ENCODE results near the gene ZNF341.

The ZNF341 gene

GRCh38 chr20:33796263-33796906 is 64.6 kb downstream of the ZNF341 start:
- no peak for DNase-seq (ENCODE audit: low read depth)

DNA sequence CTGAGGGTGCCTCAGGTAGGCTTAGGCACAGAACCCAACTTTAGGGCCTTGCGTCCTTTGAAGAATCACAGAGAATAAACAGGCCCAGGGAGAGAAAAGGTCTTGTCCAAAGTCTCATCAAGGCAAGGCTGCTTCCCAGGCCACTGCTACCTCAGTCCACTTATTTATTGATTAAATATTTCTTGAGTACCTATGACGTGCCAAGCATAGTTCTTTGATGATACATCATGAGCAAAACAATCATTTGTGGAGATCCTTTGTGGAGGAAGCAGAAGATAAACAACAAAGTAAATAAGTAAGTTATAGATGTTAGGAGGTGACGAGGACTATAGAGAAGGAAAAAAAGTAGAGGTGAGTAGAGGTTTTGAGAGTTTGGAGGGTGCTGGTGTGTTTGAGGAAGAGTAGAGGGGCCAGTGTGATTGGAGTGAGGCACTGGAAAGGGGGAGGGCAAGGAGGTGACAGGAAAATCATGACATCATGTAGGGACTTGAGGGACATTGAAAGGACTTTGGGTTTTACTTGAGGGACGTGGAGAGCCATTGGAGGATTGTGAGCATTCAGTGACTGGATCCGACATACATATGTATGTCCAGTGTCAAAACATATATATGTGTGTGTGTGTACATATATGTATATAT is 65.2 kb downstream of the ZNF341 start:
- DNase-seq (ENCODE audit: low read depth), result no peak

DNA sequence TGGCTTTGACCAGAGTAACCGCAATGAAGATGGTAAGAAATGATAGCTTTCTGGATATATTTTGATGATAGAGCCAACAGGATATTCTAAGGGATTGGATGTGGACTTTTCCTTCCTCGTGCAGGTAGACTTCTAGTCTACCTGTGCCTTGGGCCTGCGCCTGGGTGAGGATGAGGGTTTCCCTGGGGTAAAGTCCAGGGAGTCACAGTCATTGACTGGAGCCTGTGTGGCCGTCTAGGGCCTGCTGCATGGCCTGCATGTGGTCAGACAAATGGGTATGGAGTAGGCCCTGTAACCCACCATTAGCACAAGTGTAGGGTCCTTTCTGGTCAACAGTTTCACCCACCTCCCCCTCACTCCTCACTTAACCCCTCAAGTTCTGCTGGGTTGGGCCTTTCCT is 66.6 kb downstream of the ZNF341 start:
- no peak for DNase-seq (ENCODE audit: low read depth)

GRCh38 chr20:33803921-33804337 is 72.1 kb downstream of the ZNF341 start:
- DNase-seq (ENCODE audit: low read depth), result no peak

GRCh38 chr20:33808388-33808787 is 76.6 kb downstream of the ZNF341 start:
- no peak for DNase-seq (ENCODE audit: low read depth)

DNA sequence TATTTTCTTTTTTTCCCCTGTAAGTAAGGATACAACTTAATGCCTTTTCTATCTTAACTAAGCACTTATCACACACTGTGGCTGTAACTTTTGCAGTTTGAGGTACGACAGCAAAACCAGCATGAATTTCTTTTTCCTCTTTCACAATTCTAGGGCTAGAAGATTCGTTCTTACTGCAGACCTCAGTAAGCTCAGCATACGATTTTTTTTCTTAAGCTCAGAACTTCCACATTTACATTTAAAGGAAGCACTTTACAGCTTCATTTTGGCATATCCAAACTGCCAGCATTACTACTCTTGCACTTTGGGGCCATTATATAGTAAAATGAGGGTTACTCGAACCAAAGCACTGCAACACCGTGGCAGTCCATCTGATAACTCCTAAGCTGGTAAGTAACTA is 78.5 kb downstream of the ZNF341 start:
- DNase-seq (ENCODE audit: low read depth), result no peak

GRCh38 chr20:33810885-33811775 is 79.3 kb downstream of the ZNF341 start, which contains the start of gene CHMP4B:
Gene CHMP4B (plus strand): TSS chr20:33811348. CDS start chr20:33811469, 121 bp downstream.
- DNase-seq (ENCODE audit: low read depth), result peak; percentile 96

DNA sequence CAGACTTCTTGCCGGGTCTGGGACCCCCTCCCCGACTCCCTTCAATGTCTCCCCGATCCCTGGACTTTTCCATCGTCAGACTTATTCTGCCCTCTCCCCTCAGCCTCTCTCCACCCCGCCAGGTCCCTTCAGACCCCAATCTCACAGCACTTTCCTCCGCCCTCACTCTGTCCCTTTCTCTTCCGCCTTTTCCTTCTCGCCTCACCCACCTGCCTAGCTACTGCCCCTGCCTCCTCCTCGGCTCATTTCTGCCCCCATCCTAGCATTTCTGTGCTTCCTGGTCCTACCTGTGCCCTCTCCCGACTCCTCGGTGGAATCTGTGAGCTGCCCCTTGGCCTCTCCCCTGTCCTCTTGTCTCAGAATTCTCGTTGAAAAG is 80.0 kb downstream of the ZNF341 start:
- peak; percentile 8 for DNase-seq (ENCODE audit: low read depth)

- peak; percentile 36 for DNase-seq (ENCODE audit: low read depth)
Observed at GRCh38 chr20:33812152-33812849, 80.5 kb downstream of the ZNF341 start.

DNA sequence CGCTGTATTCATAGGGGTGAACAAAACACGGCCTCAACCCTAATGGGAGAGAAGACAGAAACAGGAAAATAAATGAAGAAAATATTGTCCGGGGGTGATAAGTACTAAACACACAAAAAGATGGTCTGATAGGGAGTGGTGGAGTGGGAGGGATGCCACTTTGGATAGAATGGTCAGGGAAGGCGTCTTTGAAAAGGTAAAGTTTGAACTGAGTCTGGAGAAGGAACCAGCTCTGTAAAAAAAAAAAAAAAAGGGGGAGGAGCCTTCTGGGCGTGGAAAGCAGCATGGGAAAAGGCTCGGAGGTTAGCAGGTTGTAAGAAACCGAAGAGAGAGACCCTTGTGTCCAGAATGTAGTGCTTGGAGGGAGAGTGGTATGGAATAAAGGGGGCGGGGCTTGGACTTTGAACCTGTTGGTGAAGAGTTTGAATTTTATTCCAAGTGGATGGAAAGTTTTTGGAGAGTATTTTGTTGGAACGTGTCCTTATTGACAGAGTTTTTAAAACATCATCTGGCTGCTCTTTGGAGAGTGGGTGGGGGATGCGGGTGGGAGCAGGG is 81.2 kb downstream of the ZNF341 start:
- DNase-seq (ENCODE audit: low read depth), result no peak

- peak; percentile 3 for DNase-seq (ENCODE audit: low read depth)
Observed at GRCh38 chr20:33814238-33814712, 82.5 kb downstream of the ZNF341 start.

- no peak for DNase-seq (ENCODE audit: low read depth)
Observed at GRCh38 chr20:33815671-33816070, 83.9 kb downstream of the ZNF341 start.

DNA sequence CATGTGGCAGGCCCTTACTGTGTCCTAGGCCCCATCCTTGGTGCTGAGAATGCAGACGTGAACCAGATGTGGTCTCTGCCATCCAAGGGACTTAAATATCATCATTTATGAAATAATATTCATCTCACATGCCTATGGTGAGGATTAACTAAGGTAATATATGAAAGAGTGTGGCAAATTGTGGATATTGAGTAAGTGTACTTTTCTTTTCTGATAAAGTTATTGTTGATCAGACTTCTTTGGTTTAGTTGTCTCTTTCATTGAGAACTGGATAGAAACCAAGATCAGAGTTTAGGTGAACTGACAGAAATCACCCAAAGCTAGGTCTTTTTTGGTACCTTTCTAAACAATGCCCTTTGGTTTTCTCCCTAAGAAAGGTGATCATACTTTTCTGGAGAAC is 84.4 kb downstream of the ZNF341 start:
- no peak for DNase-seq (ENCODE audit: low read depth)

DNA sequence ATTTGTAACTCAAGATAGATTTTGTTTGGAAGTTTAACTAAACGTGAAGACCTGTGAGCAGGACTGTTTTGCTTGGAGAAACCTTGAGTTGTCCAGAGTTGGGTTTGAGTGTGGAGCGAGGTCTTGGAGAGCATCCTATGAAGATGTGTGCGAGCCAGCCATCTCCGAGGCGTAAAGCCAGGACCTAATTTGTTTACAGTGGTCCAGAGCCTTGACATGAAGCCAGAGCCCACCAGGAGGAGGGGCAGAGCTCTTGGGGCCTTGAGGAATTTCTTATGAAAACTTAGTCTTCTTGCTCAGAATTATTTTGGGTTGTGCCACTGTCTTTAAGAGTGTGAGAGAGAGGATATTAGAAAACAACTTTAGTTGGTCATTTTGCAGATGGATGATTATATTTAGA is 85.6 kb downstream of the ZNF341 start:
- no peak for DNase-seq (ENCODE audit: low read depth)

GRCh38 chr20:33819456-33819855 is 87.7 kb downstream of the ZNF341 start:
- DNase-seq (ENCODE audit: low read depth), result no peak

DNA sequence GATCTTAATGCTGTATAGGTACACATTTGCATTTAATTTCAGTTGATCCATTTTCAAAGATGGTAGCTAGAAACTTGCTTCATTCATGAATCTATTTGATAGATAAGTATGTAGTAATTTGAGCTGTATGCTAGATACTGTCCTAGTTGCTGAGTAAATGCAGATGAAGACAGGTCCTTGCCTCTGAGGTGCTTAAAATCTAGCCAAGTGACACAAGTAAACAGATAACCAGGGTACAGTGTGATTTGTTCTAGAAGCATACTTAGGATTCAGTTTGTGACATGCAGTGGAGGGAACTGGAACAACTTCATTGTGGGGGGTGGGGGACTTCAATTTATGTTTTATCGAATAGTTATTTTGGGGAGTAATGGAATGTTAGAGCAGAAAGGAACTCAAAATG is 88.6 kb downstream of the ZNF341 start:
- DNase-seq (ENCODE audit: low read depth), result no peak

DNA sequence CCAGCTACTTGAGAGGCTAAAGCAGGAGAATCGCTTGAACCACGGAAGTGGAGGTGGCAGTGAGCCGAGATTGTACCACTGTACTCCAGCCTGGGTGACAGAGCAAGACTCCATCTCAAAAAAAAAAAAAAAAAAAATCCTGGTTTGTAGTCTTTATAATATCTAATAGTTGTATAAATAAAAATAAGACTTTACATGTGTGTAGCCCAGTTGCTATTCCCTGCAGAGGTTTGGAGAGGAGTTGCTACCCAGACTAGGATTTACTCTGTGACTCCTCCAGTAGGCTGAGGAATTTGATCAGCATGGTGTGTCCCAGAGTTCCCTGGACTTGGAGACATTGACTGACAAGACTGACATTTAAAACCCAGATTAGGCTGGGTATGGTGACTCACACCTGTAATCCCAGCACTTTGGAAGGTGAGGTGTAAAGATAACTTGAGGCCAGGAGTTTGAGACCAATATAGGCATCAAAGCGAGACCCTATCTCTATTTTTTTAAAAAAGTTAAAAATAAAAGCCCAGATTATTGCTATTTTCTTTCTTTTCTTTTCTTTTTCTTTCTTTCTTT is 89.6 kb downstream of the ZNF341 start:
- no peak for DNase-seq (ENCODE audit: low read depth)

DNA sequence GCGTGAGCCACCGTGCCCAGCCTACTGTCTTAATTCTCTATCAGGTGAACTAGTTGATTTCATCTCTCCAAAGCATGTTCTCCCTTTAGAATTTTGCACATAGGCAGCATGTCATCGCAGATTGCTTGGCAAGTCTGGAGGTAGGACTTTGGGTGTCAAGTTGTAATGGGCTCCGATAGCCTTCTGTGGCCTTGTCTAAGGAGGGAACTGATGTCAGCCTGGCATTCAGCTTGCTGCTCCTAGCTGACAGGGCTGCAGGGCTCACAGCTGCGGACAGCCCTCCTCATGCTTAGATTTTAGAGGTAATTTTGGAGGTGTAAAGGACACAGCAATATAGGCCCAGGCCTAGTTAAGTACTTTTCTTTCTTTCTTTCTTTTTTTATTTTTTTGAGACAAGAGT is 90.6 kb downstream of the ZNF341 start:
- no peak for DNase-seq (ENCODE audit: low read depth)

DNA sequence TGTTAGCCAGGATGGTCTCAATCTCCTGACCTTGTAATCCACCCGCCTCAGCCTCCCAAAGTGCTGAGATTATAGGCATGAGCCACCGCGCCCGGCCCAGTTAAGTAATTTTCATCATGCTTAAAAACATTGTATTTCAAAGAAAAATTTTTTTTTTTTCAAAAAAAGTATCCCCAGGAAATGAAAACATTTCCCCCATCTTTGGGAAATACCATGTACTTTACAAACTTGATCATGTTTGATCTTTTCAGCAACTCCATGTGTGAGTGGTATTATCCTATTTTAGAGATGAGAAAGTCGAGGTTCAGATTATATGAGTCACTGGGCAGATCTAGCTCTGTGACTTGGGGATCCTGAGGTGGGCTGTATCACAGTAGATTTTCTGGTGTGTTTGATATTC is 91.2 kb downstream of the ZNF341 start:
- no peak for DNase-seq (ENCODE audit: low read depth)

DNA sequence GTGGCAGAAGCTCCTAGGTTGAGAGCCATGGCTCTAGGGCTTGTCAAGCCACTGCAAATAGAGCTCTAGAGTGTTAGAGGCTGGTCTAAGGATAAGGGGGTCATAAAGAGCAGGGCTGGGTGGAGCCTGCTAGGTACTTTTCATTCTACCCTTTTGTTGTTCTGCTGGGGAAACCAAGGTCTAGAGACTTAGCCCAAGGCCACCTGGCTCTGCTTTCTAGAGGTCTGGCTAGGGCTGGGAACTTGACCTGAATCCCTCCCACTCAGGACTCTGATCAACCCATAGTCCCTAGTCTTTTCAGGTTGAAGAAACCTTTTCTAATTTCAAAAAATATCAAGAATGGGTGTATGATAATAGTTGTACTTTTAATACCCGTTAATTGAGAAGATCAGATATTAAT is 93.1 kb downstream of the ZNF341 start:
- no peak for DNase-seq (ENCODE audit: low read depth)

Data from activated T-cell treated with anti-CD3 and anti-CD28 coated beads for 48 hours (primary cell).